ENCODE measurements around the gene CDH11.

Gene CDH11

GRCh38 chr16:65045961-65046360, 75.9 kb downstream of the CDH11 start:
- Histone ChIP-seq H3K4me3 (ENCODE audit: low read depth in 1 of 2, low read length in 2 of 2) (no peak overlapping the region), H3K9me3 (ENCODE audit: control insufficient read depth in 1 of 2, low read length in 2 of 2) (no peaks in the 10 kb centered on the region), H3K27me3 (ENCODE audit: low read depth, low read length) (no peaks in the 10 kb centered on the region), H3K36me3 (ENCODE audit: control insufficient read depth in 1 of 2, insufficient read depth in 2 of 2, low read length in 2 of 2) (no peaks in the 10 kb centered on the region), H3K4me1 (ENCODE audit: control insufficient read depth in 1 of 2, insufficient read depth in 2 of 2, low read length in 2 of 2) (no peaks in the 10 kb centered on the region), H3K27ac (ENCODE audit: low read length) (no peak overlapping the region)

DNA sequence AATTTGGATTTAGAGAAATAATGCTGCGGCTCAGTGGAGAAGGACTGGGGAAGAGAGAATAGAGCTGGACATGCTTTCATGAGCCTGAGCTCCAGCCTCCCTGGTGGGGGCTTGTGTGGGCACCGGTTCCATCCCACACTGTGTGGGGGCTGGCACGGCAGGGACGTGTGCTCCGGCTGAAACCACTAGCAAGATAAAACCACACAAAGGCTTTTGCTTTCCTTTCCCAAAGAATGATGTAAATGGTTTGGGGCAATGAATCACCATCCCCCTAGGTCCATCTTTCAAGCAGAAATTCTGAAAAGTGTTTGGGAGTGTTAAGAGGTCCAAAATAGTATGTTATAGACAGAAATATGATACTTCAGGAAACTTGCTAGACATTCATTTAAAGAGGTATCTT, 77.0 kb downstream of the CDH11 start:
- H3K27ac ChIP-seq (ENCODE audit: low read length) = no peak overlapping the region
- no peaks in the 10 kb centered on the region for H3K9me3 ChIP-seq (ENCODE audit: control insufficient read depth in 1 of 2, low read length in 2 of 2)
- H3K4me1 ChIP-seq (ENCODE audit: control insufficient read depth in 1 of 2, insufficient read depth in 2 of 2, low read length in 2 of 2) = no peaks in the 10 kb centered on the region
- no peaks in the 10 kb centered on the region for H3K36me3 ChIP-seq (ENCODE audit: control insufficient read depth in 1 of 2, insufficient read depth in 2 of 2, low read length in 2 of 2)
- no peak overlapping the region for H3K4me3 ChIP-seq (ENCODE audit: low read depth in 1 of 2, low read length in 2 of 2)
- no peaks in the 10 kb centered on the region for H3K27me3 ChIP-seq (ENCODE audit: low read depth, low read length)

- Histone ChIP-seq H3K4me1 (ENCODE audit: control insufficient read depth in 1 of 2, insufficient read depth in 2 of 2, low read length in 2 of 2) (no peaks in the 10 kb centered on the region), H3K36me3 (ENCODE audit: control insufficient read depth in 1 of 2, insufficient read depth in 2 of 2, low read length in 2 of 2) (no peaks in the 10 kb centered on the region), H3K9me3 (ENCODE audit: control insufficient read depth in 1 of 2, low read length in 2 of 2) (no peaks in the 10 kb centered on the region), H3K27me3 (ENCODE audit: low read depth, low read length) (no peaks in the 10 kb centered on the region), H3K27ac (ENCODE audit: low read length) (no peak overlapping the region), H3K4me3 (ENCODE audit: low read depth in 1 of 2, low read length in 2 of 2) (no peak overlapping the region)
Measured at GRCh38 chr16:65044026-65044425, 77.8 kb downstream of the CDH11 start.

GRCh38 chr16:65042438-65043365, 79.2 kb downstream of the CDH11 start:
- peaks cover 0 to 7% of the 10 kb centered on the region in 2 donors for H3K4me1 ChIP-seq (ENCODE audit: control insufficient read depth in 1 of 2, insufficient read depth in 2 of 2, low read length in 2 of 2)
- H3K4me3 ChIP-seq (ENCODE audit: low read depth in 1 of 2, low read length in 2 of 2) = no peak overlapping the region
- no peak overlapping the region for H3K27ac ChIP-seq (ENCODE audit: low read length)
- H3K9me3 ChIP-seq (ENCODE audit: control insufficient read depth in 1 of 2, low read length in 2 of 2) = no peaks in the 10 kb centered on the region
- no peaks in the 10 kb centered on the region for H3K36me3 ChIP-seq (ENCODE audit: control insufficient read depth in 1 of 2, insufficient read depth in 2 of 2, low read length in 2 of 2)
- H3K27me3 ChIP-seq (ENCODE audit: low read depth, low read length) = no peaks in the 10 kb centered on the region

DNA sequence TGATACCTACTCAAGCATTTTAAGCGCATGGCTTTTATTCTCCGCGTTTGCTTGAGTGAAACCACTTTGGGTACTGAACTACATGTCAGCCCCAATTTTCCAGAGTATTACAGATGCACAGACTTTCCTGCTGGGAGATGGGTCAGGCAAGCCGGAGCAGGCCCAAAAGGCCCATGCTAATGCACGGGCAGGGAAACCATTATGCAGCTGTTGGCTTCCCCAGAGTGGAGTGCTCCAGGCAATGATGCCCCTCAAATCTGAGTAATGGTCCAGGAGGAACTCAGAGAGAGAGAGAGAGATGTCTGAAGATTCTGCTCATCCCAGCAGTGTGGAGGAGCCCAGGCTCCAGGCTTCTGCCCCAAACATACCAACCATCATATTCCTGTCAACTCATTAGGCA, 80.2 kb downstream of the CDH11 start:
- H3K9me3 ChIP-seq (ENCODE audit: control insufficient read depth in 1 of 2, low read length in 2 of 2) = no peaks in the 10 kb centered on the region
- H3K27ac ChIP-seq (ENCODE audit: low read length) = no peak overlapping the region
- peaks cover 0 to 13% of the 10 kb centered on the region in 2 donors for H3K4me1 ChIP-seq (ENCODE audit: control insufficient read depth in 1 of 2, insufficient read depth in 2 of 2, low read length in 2 of 2)
- H3K36me3 ChIP-seq (ENCODE audit: control insufficient read depth in 1 of 2, insufficient read depth in 2 of 2, low read length in 2 of 2) = no peaks in the 10 kb centered on the region
- H3K27me3 ChIP-seq (ENCODE audit: low read depth, low read length) = no peaks in the 10 kb centered on the region
- no peak overlapping the region for H3K4me3 ChIP-seq (ENCODE audit: low read depth in 1 of 2, low read length in 2 of 2)

GRCh38 chr16:65038100-65038499, 83.8 kb downstream of the CDH11 start:
- peaks cover 0 to 19% of the 10 kb centered on the region in 2 donors for H3K4me1 ChIP-seq (ENCODE audit: control insufficient read depth in 1 of 2, insufficient read depth in 2 of 2, low read length in 2 of 2)
- no peaks in the 10 kb centered on the region for H3K36me3 ChIP-seq (ENCODE audit: control insufficient read depth in 1 of 2, insufficient read depth in 2 of 2, low read length in 2 of 2)
- H3K27me3 ChIP-seq (ENCODE audit: low read depth, low read length) = no peaks in the 10 kb centered on the region
- H3K4me3 ChIP-seq (ENCODE audit: low read depth in 1 of 2, low read length in 2 of 2) = no peak overlapping the region
- H3K9me3 ChIP-seq (ENCODE audit: control insufficient read depth in 1 of 2, low read length in 2 of 2) = no peaks in the 10 kb centered on the region
- H3K27ac ChIP-seq (ENCODE audit: low read length) = no peak overlapping the region

DNA sequence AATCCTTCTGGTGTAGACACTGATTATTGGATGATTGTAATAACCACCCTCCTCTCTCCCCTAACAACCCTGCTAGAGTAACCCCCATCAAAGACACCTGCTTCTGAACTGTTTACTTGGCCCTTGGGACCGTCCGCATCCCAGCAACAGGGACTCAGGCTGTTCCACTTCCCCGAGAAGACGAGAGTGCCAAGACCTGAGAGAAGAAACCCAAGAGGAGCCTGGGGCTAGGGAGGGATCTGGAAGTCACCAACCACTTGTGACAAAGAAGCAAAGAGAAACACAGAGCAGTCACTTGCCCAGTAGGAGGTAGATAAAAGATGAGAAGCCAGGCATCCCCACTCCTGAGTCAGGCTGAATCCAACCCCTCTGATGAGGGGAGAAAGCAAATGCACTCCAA, 84.3 kb downstream of the CDH11 start:
- H3K36me3 ChIP-seq (ENCODE audit: control insufficient read depth in 1 of 2, insufficient read depth in 2 of 2, low read length in 2 of 2) = no peaks in the 10 kb centered on the region
- no peak overlapping the region for H3K4me3 ChIP-seq (ENCODE audit: low read depth in 1 of 2, low read length in 2 of 2)
- no peak overlapping the region for H3K27ac ChIP-seq (ENCODE audit: low read length)
- peaks cover 0 to 19% of the 10 kb centered on the region in 2 donors for H3K4me1 ChIP-seq (ENCODE audit: control insufficient read depth in 1 of 2, insufficient read depth in 2 of 2, low read length in 2 of 2)
- H3K27me3 ChIP-seq (ENCODE audit: low read depth, low read length) = no peaks in the 10 kb centered on the region
- H3K9me3 ChIP-seq (ENCODE audit: control insufficient read depth in 1 of 2, low read length in 2 of 2) = no peaks in the 10 kb centered on the region

DNA sequence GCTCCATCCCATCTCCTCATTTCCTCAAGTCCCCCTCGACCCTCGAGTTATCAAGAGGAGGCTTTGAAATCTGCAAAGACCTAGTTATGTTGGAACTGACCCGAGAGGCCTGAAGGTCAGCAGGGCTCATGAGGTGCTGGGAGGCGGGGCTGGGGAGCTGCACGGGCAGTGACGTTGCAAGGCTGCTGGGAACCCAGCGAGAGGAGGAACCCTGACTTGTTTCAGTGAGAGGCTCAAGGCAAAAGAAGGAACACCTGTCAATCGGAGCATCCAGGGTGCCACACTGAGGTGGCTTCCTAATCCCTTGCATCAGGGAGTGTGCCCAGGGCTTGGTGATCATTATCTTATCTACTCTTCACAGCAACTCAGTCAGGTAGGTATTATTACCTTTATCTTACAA, 86.9 kb downstream of the CDH11 start:
- peaks cover 0 to 19% of the 10 kb centered on the region in 2 donors for H3K4me1 ChIP-seq (ENCODE audit: control insufficient read depth in 1 of 2, insufficient read depth in 2 of 2, low read length in 2 of 2)
- no peaks in the 10 kb centered on the region for H3K27me3 ChIP-seq (ENCODE audit: low read depth, low read length)
- no peaks in the 10 kb centered on the region for H3K36me3 ChIP-seq (ENCODE audit: control insufficient read depth in 1 of 2, insufficient read depth in 2 of 2, low read length in 2 of 2)
- H3K4me3 ChIP-seq (ENCODE audit: low read depth in 1 of 2, low read length in 2 of 2) = no peak overlapping the region
- no peak overlapping the region for H3K27ac ChIP-seq (ENCODE audit: low read length)
- H3K9me3 ChIP-seq (ENCODE audit: control insufficient read depth in 1 of 2, low read length in 2 of 2) = no peaks in the 10 kb centered on the region

DNA sequence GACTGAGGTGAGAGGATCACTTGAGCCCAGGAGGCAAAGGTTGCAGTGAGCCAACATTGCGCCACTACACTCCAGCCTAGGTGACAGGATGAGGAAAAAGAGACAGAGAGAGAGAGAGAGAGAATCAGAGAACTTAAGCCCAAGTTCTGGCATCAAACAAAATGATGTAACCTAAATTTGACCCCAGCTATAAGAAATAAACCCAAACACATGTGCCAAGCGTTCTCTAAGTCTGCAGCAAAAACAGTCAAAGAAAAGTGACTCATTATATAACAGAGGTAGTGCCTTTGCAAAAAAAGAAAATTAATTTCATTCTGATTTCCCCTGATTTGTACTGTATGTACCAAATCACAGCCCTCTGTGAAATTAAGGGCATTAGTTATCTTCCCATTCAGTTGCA, 89.5 kb downstream of the CDH11 start:
- Histone ChIP-seq H3K9me3 (ENCODE audit: control insufficient read depth in 1 of 2, low read length in 2 of 2) (no peaks in the 10 kb centered on the region), H3K27ac (ENCODE audit: low read length) (no peak overlapping the region), H3K4me3 (ENCODE audit: low read depth in 1 of 2, low read length in 2 of 2) (no peak overlapping the region), H3K27me3 (ENCODE audit: low read depth, low read length) (no peaks in the 10 kb centered on the region), H3K4me1 (ENCODE audit: control insufficient read depth in 1 of 2, insufficient read depth in 2 of 2, low read length in 2 of 2) (peaks cover 0 to 8% of the 10 kb centered on the region in 2 donors), H3K36me3 (ENCODE audit: control insufficient read depth in 1 of 2, insufficient read depth in 2 of 2, low read length in 2 of 2) (no peaks in the 10 kb centered on the region)

GRCh38 chr16:65024767-65025178, 97.1 kb downstream of the CDH11 start:
- Histone ChIP-seq H3K4me3 (ENCODE audit: low read depth in 1 of 2, low read length in 2 of 2) (no peak overlapping the region), H3K36me3 (ENCODE audit: control insufficient read depth in 1 of 2, insufficient read depth in 2 of 2, low read length in 2 of 2) (no peaks in the 10 kb centered on the region), H3K9me3 (ENCODE audit: control insufficient read depth in 1 of 2, low read length in 2 of 2) (no peaks in the 10 kb centered on the region), H3K27me3 (ENCODE audit: low read depth, low read length) (no peaks in the 10 kb centered on the region), H3K4me1 (ENCODE audit: control insufficient read depth in 1 of 2, insufficient read depth in 2 of 2, low read length in 2 of 2) (no peaks in the 10 kb centered on the region), H3K27ac (ENCODE audit: low read length) (no peak overlapping the region)

- H3K27ac ChIP-seq (ENCODE audit: low read length) = no peak overlapping the region
- no peaks in the 10 kb centered on the region for H3K36me3 ChIP-seq (ENCODE audit: control insufficient read depth in 1 of 2, insufficient read depth in 2 of 2, low read length in 2 of 2)
- no peaks in the 10 kb centered on the region for H3K9me3 ChIP-seq (ENCODE audit: control insufficient read depth in 1 of 2, low read length in 2 of 2)
- H3K4me1 ChIP-seq (ENCODE audit: control insufficient read depth in 1 of 2, insufficient read depth in 2 of 2, low read length in 2 of 2) = no peaks in the 10 kb centered on the region
- no peak overlapping the region for H3K4me3 ChIP-seq (ENCODE audit: low read depth in 1 of 2, low read length in 2 of 2)
- no peaks in the 10 kb centered on the region for H3K27me3 ChIP-seq (ENCODE audit: low read depth, low read length)
Measured at GRCh38 chr16:65023802-65024201, 98.1 kb downstream of the CDH11 start.

All from muscle layer of duodenum (tissue), 2 donors.